GM12878 (cell line): ENCODE data around the gene ARHGEF7. TPM values are rescaled to one million over a fixed set of nuclear protein-coding genes. Genes with fewer than 3 reads are reported as not detected.

Experiments
- ATAC-seq: fragments of 200-7000 bp; cut with Tn5 transposase; 3 replicates; pipeline ENCODE4 v1.9.1; 2020; ENCODE audit warnings: mild to moderate bottlenecking, moderate library complexity
- BruUV-seq: library from RNA; stranded (reverse); fragments of 400-500 nt; replicated peaks from 2 replicates; lab custom pipeline; 2021; lab: Mats Ljungman, UMichigan
- CTCF ChIA-PET: fragments of 300-600 bp; sonication (Branson Sonifier 250); formaldehyde crosslinking; extraction: SDS; loops from one replicate; lab custom pipeline; 2021; ENCODE audit warnings: inconsistent platforms; lab: Yijun Ruan, JAX
- POLR2A ChIA-PET: fragments of 350-600 bp; formaldehyde crosslinking; extraction: SDS; loops from one replicate; lab custom pipeline; 2021; ENCODE audit warnings: inconsistent platforms; lab: Charles Lee
- RAD21 ChIA-PET: fragments of 300-600 bp; sonication (Branson Sonifier 250); formaldehyde crosslinking; loops from one replicate; lab custom pipeline; 2023; ENCODE audit warnings: antibody characterized with exemption; ENCODE audit not compliant: unreplicated experiment; lab: Charles Lee
- SMC1A ChIA-PET: fragments of 300-600 bp; sonication (Branson Sonifier 250); formaldehyde crosslinking; loops from one replicate; lab custom pipeline; 2023; ENCODE audit not compliant: unreplicated experiment, uncharacterized antibody; lab: Charles Lee
- DNase-seq: peaks from one replicate; pipeline ENCODE4 v3.0.0-alpha.2; 2011; ENCODE audit warnings: low read depth, low spot score
- FAIRE-seq: peaks from 3 replicates; lab custom pipeline; 2011; peaks lifted over from hg19 to GRCh38; lab: Jason Lieb, UNC
- H2AFZ ChIP-seq: 2 replicates; pipeline ENCODE4 v1.6.0; 2011; ENCODE audit warnings: low read depth, low read length, control low read depth; ENCODE audit not compliant: control insufficient read depth
- H3K27ac ChIP-seq: 2 replicates; pipeline ENCODE4 v1.5.1; 2011; ENCODE audit warnings: control low read depth; ENCODE audit not compliant: control insufficient read depth, insufficient read depth
- H3K27me3 ChIP-seq, 2 experiments: replicated peaks in 1 of 2; 2 replicates each; pipeline versions ENCODE4 v1.6.0 to v1.6.1; 2011; ENCODE audit warnings: low read length in 1 of 2; ENCODE audit not compliant: control insufficient read depth in 2 of 2, insufficient read depth in 2 of 2
- H3K36me3 ChIP-seq, 2 experiments: 2 replicates each; pipeline ENCODE4 v1.5.1; 2011; ENCODE audit warnings: low read length in 1 of 2; ENCODE audit not compliant: control insufficient read depth in 2 of 2, insufficient read depth in 2 of 2
- H3K4me1 ChIP-seq: 2 replicates; pipeline ENCODE4 v1.6.1; 2011; ENCODE audit warnings: mild to moderate bottlenecking, low read length, moderate library complexity, mixed read lengths; ENCODE audit not compliant: control insufficient read depth, insufficient read depth
- H3K4me2 ChIP-seq: 2 replicates; pipeline ENCODE4 v1.6.0; 2011; ENCODE audit warnings: control low read depth; ENCODE audit not compliant: control insufficient read depth, insufficient read depth
- H3K4me3 ChIP-seq: fragments of 200-600 bp; sonication (generic); 2 replicates; pipeline ENCODE4 v1.5.1; 2016
- H3K79me2 ChIP-seq: 2 replicates; pipeline ENCODE4 v1.6.0; 2011; ENCODE audit warnings: low read length; ENCODE audit not compliant: control insufficient read depth, insufficient read depth
- H3K9ac ChIP-seq: 2 replicates; pipeline ENCODE4 v1.8.0; 2011; ENCODE audit warnings: low read length, control low read depth, mixed read lengths; ENCODE audit not compliant: control insufficient read depth, insufficient read depth
- H3K9me3 ChIP-seq: replicated peaks from 3 replicates; pipeline ENCODE4 v1.5.1; 2011; ENCODE audit warnings: mild to moderate bottlenecking, low read length; ENCODE audit not compliant: control insufficient read depth, insufficient read depth
- H4K20me1 ChIP-seq: 2 replicates; pipeline ENCODE4 v1.6.0; 2011; ENCODE audit not compliant: control insufficient read depth, insufficient read depth
- ASH2L ChIP-seq: fragments of 300-600, 200-600 bp; sonication (generic); IDR thresholded peaks from 2 replicates; pipeline ENCODE4 v1.6.1; 2017; ENCODE audit warnings: low read depth, mild to moderate bottlenecking, borderline replicate concordance
- ATF2 ChIP-seq: IDR thresholded peaks from 2 replicates; pipeline ENCODE4 v1.6.1; 2012; ENCODE audit warnings: low read length, inconsistent platforms
- CHD2 ChIP-seq: IDR thresholded peaks from 2 replicates; pipeline ENCODE4 v1.6.1; 2011; ENCODE audit warnings: low read depth, low read length, improper control_type of control experiment, borderline replicate concordance
- CREB1 ChIP-seq: IDR thresholded peaks from 2 replicates; pipeline ENCODE4 v1.6.1; 2012; ENCODE audit warnings: low read depth, mild to moderate bottlenecking, inconsistent platforms
- FOS ChIP-seq: IDR thresholded peaks from 3 replicates; pipeline ENCODE4 v1.6.1; 2011; ENCODE audit warnings: borderline replicate concordance; ENCODE audit not compliant: insufficient read length; ENCODE audit errors: extremely low read depth
- IRF4 ChIP-seq: IDR thresholded peaks from 2 replicates; pipeline ENCODE4 v1.6.1; 2011; ENCODE audit warnings: low read depth, low read length
- PBX3 ChIP-seq: IDR thresholded peaks from 2 replicates; pipeline ENCODE4 v1.6.1; 2011; ENCODE audit warnings: mild to moderate bottlenecking, low read depth, low read length, moderate library complexity; ENCODE audit not compliant: insufficient replicate concordance
- SMAD1 ChIP-seq: fragments of 450-650 bp; IDR thresholded peaks from 2 replicates; pipeline ENCODE4 v1.6.1; 2018; ENCODE audit warnings: mild to moderate bottlenecking, low read depth; ENCODE audit not compliant: partially characterized antibody
- STAT3 ChIP-seq: IDR thresholded peaks from 2 replicates; pipeline ENCODE4 v1.6.1; 2011; ENCODE audit warnings: low read depth, low read length, improper control_type of control experiment
- ZBED1 ChIP-seq: IDR thresholded peaks from 2 replicates; pipeline ENCODE4 v1.6.1; 2016; ENCODE audit warnings: borderline replicate concordance
- ZBTB11 ChIP-seq: fragments of 450-650 bp; formaldehyde crosslinking; IDR thresholded peaks from 2 replicates; pipeline ENCODE4 v1.5.0; 2022; ENCODE audit warnings: mild to moderate bottlenecking, missing genetic modification characterization
- ZBTB33 ChIP-seq: fragments of 450-650 bp; IDR thresholded peaks from 2 replicates; pipeline ENCODE4 v1.6.1; 2017; ENCODE audit warnings: mild to moderate bottlenecking
- ZNF384 ChIP-seq: IDR thresholded peaks from 2 replicates; pipeline ENCODE4 v1.6.1; 2012; ENCODE audit warnings: low read depth, mild to moderate bottlenecking, low read length, improper control_type of control experiment, borderline replicate concordance
- WGBS: methylation state at CpG from one replicate; pipeline ENCODE4 v1.1.6; 2016; ENCODE audit warnings: low lambda C conversion rate; ENCODE audit not compliant: insufficient replicate concordance, insufficient coverage; ENCODE audit errors: missing lambda C conversion rate; 5-methylcytosine and 5-hydroxymethylcytosine counted together
- in situ Hi-C: fragments of 300-500 bp; cut with MboI; formaldehyde crosslinking; loops from 9 replicates; pipeline ENCODE4 v1.14.3; 2018; ENCODE audit warnings: mixed read lengths
- intact Hi-C: fragments of 100-400 bp; cut with micrococcal nuclease; formaldehyde crosslinking; loops from one replicate; pipeline ENCODE4 v1.14.2; 2022; ENCODE audit not compliant: unreplicated experiment
- polyA plus RNA-seq, 11 experiments: library from polyadenylated mRNA; depleted of rRNA in 4 of 11; unstranded in 6 of 11; stranded (reverse) in 5 of 11; fragments of >200 nt; fragmentation: Nextera tagmentation in 4 of 11; fragmentation: Illumina TruSeq in 1 of 11; extraction: Ambion mirVana in 4 of 11; extraction: Trizol in 1 of 11; gene quantifications; 1 replicate in 1 of 11; 2 replicates in 10 of 11; pipeline versions ENCODE4 v1.2.1 to v1.2.3, GENCODE V29; 2011 to 2016; ENCODE audit warnings: inconsistent platforms in 2 of 11, missing spikeins in 2 of 11, low read depth in 1 of 11
- total RNA-seq, 4 experiments: library from RNA; depleted of rRNA in 3 of 4; stranded (reverse); fragments of >200 nt in 3 of 4; fragmentation: Illumina TruSeq in 1 of 4; extraction: Trizol in 1 of 4; gene quantifications; 2 replicates each; pipeline versions ENCODE4 v1.2.1 to v1.2.3, GENCODE V29; 2013 to 2021

Gene ARHGEF7
- total and polyA plus RNA-seq, 10 of the 15 experiments (the other 5 are each of a cell fraction or from before 2014, with no cell fraction given), result 4.7 to 65.5 (median 36.6) TPM

GRCh38 chr13:111242585-111242984 lies 127.5 kb downstream of the ARHGEF7 start:
- peaks cover 20 to 34% of the 10 kb centered on the region in 2 experiments for H3K36me3 ChIP-seq
- no peaks in the 10 kb centered on the region for H3K4me1 ChIP-seq
- H3K79me2 ChIP-seq, result no peaks in the 10 kb centered on the region; the same call in none of the 2 replicates

More at GRCh38 chr13:111242585-111242984, 127.5 kb downstream of the ARHGEF7 start:
- DNase-seq (no peak), FAIRE-seq (no peak), ATAC-seq (no peak)
- H3K4me3 ChIP-seq, result no peak overlapping the region
- H3K27ac ChIP-seq, result no peak overlapping the region
- ChIA-PET POLR2A (no interaction called here), RAD21 (no interaction called here), CTCF (interaction anchor here (1.6 kb wide), 1 partner anchor 18 kb away, joined by 5 read pairs; no protein-coding TSS in a partner anchor), SMC1A (interaction anchor here (0.8 kb wide), 1 partner anchor 64 kb away, joined by 3 read pairs; no protein-coding TSS in a partner anchor)
- H2AFZ ChIP-seq, result no peak overlapping the region
- H3K9me3 ChIP-seq, result no peaks in the 10 kb centered on the region
- H3K27me3 ChIP-seq, result no peaks in the 10 kb centered on the region
- H3K4me2 ChIP-seq, result no peak overlapping the region
- BruUV-seq, result no TSS peak
- TF ChIP-seq CREB1 (no peak), FOS (no peak), CHD2 (no peak), ASH2L (no peak), ZBED1 (no peak), PBX3 (no peak), STAT3 (no peak), SMAD1 (no peak), ZNF384 (no peak), ZBTB33 (no peak), ATF2 (no peak), IRF4 (no peak), ZBTB11 (CRISPR knock-in tag) (no peak)
- intact Hi-C loops (no loop called here), in situ Hi-C loops (no loop called here)
- peaks cover 8% of the 10 kb centered on the region for H4K20me1 ChIP-seq
- H3K9ac ChIP-seq, result no peak overlapping the region
- WGBS, result 97% methylated on average over 8 of the region's 8 CpGs
